H54 (cell line): ENCODE data around the gene XRCC3.

Experiments used
- DNase-seq: peaks from one replicate; pipeline ENCODE4 v3.0.0; 2011; ENCODE audit warnings: low spot score, mixed read lengths; ENCODE audit not compliant: insufficient read length
- FAIRE-seq: peaks from 3 replicates; lab custom pipeline; 2011; peaks lifted over from hg19 to GRCh38; lab: Jason Lieb, UNC
- POLR2A ChIP-seq: IDR thresholded peaks from 2 replicates; pipeline ENCODE4 v1.6.1; 2011; ENCODE audit warnings: low read depth, mild to moderate bottlenecking, low read length

Gene XRCC3

GRCh38 chr14:103725739-103726395 is 10.6 kb upstream of the XRCC3 start:
- TF ChIP-seq POLR2A, result no peak
- FAIRE-seq (no peak), DNase-seq (no peak)

DNA sequence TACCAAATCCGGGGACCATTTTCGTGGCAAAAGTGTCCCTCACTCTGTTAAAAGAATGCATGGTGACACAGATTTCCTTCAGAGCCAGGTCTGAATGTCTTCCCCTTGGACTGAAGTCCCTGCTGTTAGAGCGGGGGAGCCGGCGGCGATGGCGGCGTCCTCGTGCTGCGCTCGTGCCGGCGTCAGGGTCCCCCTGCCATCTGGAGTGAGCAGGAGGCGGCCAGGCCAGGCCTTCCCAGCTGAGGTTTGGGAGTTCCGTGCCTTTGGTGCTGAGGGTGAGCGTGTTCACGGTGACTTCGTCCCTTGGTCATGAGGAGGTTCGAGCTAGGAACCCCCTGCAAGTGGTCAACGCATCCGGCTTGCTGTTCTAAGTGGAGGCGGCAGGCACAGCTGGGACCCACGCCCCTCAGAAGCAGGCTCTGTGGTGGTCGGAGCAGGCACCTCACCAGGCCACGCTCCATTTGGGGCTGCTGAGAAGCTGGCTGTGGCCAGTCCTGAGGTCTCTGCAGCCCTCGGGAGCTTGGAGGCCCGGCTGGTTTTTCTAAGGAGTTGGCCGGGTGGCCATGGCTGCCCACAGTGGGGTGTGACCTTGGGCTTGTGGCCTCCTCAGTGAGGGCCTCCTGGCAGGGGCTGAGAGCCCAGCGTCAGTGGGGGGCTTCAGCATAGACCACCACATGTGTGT is 9.9 kb upstream of the XRCC3 start:
- FAIRE-seq (no peak), DNase-seq (no peak)
- no peak for TF ChIP-seq POLR2A

- no peak for FAIRE-seq
- TF ChIP-seq POLR2A, result no peak
- DNase-seq, result no peak
Observed at GRCh38 chr14:103724116-103724515, 8.9 kb upstream of the XRCC3 start.

DNA sequence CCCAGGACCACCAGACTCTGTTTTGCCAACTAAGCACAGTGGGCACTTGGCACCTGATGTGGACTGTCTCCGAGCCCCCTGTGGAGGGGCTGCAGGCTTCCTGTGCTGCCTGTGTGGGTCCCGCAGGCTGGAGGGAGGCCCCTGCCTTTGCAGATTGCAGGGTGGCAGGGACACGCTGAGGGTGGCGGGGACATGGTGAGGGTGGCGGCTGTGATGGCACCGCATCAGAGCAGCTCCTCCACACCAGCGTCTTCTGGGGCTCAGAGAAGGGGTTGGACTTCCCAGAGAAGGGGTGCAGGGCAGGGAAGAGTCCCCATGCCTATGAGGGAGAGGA is 8.5 kb upstream of the XRCC3 start:
- DNase-seq (no peak), FAIRE-seq (no peak)
- TF ChIP-seq POLR2A, result no peak

- no peak for TF ChIP-seq POLR2A
- FAIRE-seq (peak; percentile 99), DNase-seq (peak; percentile 97)
Observed at GRCh38 chr14:103721334-103722120, 6.3 kb upstream of the XRCC3 start.

DNA sequence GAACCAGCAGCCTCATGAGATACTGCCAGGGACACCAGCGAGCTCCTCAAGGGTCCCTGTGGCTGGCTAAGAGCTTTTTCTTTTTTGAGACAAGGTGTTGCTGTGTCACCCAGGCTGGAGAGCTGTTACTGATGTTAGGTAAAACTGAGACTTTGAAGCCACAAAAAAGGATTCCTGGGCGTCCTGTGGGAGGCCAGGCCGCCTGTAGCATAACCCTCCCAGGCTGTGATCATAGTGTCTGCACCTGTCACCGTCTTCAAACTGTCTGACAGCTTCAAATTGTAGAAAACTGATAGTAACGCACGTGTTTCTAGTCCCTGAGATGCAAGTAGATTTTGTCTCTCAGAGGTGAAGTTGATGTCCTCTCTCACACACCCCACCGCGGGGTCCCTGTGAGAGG is 4.5 kb upstream of the XRCC3 start:
- DNase-seq (no peak), FAIRE-seq (no peak)
- no peak for TF ChIP-seq POLR2A

GRCh38 chr14:103718572-103718971 is 3.3 kb upstream of the XRCC3 start:
- FAIRE-seq, result no peak
- no peak for DNase-seq

DNA sequence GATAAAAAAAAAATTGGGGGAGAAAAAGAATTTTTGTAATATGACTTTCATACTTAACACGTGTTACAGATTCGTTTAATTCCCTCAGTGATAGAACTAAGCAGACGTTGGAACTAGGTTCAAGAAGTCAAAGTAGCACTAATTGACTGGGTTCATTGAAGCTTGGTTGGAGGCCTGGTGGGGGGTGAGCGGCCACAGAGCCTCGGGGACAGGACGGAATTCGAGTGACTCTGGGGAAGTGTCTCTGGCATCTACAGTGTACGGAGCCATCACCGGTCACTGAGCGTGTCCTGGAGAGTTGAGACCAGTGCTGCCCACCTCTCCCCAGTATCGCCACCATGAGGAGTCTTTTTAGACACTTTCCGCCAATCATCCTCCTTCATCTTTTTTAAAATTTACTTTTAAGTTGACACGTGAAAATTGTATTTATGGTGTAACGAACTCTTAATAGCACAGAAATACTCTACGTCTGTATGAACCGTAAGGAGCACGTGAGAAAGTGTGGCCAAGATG is 1.7 kb upstream of the XRCC3 start:
- DNase-seq, result no peak
- TF ChIP-seq POLR2A, result no peak
- FAIRE-seq, result no peak

More at GRCh38 chr14:103718572-103718971, 3.3 kb upstream of the XRCC3 start:
- TF ChIP-seq POLR2A, result no peak

GRCh38 chr14:103716091-103716801 is 995 bp upstream of the XRCC3 start:
- FAIRE-seq (no peak), DNase-seq (peak; percentile 48)
- no peak for TF ChIP-seq POLR2A

GRCh38 chr14:103714063-103714724 is 1.1 kb downstream of the XRCC3 start:
- no peak for TF ChIP-seq POLR2A
- FAIRE-seq (no peak), DNase-seq (no peak)

DNA sequence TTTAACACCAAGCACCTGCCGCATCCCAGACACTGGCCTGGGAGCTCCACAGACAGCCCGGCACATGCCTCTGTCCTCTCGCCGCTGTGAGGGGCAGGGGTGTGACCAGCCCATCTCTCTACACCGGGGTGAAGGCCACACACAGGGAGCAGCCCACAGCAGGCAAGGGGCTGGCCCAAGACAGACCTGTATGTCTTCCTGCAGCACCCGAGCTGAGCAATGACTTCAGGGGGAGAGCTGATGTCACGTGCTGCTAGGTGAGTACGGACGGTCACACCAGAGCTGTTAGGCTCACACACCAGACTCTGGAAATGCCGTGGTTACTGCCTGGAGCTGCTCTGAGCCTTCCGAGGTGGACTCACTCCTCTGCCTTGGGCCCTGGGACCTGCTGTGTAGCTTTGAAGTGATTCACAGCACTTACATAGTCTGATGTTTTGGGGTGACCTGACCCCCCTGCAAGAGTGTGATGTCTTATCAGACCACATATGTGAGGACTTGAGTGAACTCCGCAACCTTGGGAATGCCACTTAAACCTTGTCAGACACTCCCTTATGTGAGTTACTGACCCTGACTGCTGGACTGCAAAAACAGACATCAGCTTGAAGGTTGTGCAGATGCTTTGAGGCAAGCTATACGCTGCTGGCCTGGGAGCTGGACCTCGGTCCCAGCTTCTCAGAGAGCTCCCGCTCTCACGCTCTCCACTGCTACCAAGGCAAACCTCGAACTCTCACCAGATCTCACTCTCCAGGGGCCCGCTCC is 1.8 kb downstream of the XRCC3 start:
- no peak for TF ChIP-seq POLR2A
- DNase-seq (no peak), FAIRE-seq (no peak)

- no peak for TF ChIP-seq POLR2A
- FAIRE-seq (no peak), DNase-seq (no peak)
Observed at GRCh38 chr14:103712633-103713247, 2.5 kb downstream of the XRCC3 start.
